ENCODE data around the gene FAM217B.

- TF ChIP-seq CTCF (conservative IDR thresholded peaks at IDR 0.05) = no peak
- no peak for TF ChIP-seq ZFX (IDR thresholded peaks at IDR 0.05)
These were observed 57.7 kb downstream of the FAM217B start for GRCh38 chr20:59997896-59998295.
